Fibroblast of peridontal ligament (primary cell): ENCODE results near the gene GNGT2.

Source experiments
- DNase-seq: peaks from one replicate; pipeline ENCODE4 v3.0.0-alpha.2; 2010; ENCODE audit errors: extremely low read depth

The GNGT2 gene

GRCh38 chr17:49229076-49229804, 18.9 kb upstream of the GNGT2 start:
- DNase-seq, result no peak

GRCh38 chr17:49227436-49228261, 17.3 kb upstream of the GNGT2 start:
- peak; percentile 68 for DNase-seq

DNA sequence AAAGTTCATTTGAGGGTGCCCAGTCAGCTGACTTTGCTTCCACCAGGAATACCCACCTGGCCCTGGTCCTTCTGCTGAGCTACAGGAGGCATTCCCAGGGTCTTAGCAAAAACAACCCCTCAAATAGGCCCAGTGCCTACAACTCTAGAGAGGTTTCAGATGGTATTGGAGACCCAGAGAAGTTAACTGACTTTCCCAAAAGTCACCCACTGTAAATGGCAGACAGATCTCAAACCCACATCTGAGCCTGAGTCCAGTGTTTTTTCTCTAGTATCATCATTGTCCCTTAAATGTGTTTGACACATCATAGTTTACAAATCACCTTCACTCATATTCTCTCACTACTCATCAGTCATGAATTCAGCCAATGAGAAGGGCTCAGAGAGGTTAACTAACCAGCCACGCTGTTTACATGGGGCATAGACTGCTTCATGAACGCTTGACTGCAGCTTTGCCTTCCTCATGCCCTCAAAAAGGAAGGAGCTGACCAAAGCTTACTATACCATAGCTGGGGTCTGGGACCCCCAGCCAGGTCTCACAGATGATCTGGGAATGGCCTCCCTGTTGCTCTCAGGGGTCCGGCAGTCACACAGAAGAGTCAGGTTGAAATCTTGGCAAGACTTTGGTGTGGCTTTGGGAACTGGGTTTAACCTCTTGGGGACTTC, 16.5 kb upstream of the GNGT2 start:
- DNase-seq, result no peak

- DNase-seq, result no peak
Observed at GRCh38 chr17:49225554-49226236, 15.3 kb upstream of the GNGT2 start.

DNA sequence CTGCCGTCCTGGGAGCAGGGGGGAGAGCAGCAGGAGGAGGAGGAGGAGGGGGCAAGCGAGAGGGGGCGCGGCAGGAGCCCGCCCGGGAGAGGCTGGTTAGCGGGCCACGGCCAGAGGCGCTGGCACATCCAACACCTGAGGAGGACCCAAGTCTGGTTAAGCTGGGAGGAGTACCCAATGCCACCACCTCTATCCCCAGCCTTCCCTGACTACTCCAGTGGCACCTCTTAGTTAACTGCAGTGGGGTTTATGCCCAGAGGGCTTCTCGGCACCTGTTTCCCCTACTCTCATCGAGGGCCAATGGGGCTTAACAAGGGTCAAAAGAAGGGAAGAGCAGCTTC, 14.6 kb upstream of the GNGT2 start:
- no peak for DNase-seq

DNA sequence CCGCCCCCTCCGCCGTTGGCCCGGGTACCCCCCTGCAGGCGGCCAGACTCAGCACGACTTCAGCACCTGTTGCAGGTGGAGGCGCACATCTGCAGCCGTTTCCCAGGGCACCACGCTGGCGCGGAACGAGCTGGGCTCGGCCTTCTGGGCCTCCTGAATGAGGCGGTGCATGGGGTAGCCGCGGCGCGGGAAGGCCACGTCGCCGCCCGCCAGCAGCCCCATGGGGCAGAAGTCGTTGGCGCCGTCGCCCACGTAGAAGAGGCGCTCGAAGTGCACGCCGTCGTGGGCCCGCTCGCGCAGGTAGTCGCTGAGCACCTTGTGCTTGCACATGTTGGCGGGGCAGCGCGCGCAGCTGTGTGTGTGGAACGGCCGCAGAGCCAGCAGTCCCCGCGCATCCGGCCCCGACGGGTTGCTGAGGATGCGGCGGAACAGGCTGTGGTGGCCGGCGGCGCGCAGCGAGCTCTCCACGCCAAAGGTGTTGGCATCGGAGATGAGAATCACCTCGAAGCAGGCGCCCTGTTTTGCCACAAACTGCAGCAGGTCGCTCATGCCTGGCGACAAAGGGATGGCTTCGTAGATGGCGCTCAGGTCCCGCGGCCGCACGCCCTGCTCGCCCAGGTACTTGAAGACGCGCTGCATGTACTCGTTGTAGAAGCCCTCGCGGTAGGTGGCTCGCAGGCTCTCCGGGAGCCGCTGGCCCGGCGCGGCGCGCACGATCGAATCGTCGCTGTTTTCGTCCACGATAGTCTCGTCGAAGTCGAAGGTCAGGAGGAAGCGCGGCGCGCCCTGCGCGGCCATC, 14.0 kb upstream of the GNGT2 start:
- DNase-seq, result no peak

DNA sequence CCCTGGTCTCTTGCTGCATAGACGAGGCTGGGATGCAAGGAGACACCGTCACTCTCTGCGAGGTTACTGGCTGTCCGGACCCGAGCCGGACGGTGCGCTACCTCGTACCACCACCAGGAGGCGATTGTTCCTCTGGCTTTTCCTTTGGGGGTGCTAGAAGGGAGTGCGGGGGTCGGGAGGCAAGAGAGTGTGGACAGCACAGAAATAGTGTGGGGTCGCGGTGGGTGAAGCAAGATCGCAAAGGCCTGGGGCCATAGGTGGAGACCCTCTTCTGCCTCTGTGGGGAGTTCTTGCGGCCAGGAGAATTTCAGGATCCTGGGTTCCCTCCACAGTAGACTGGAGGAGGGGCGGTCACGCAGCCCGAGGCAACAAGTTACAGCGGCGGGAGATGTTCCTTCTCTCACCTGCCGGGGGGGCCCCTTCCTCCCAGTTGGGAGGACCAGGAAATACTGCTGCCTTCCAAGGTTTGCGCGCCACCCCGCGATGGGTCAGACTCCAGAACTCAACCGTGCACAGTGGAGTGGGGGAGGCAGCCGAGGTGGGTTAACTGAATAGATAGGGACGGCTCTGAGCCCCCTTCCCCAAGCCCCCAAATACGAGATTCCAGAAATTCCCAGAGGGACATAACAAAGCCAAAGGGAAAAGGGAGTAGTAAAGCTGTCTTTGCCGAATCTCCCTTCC, 13.3 kb upstream of the GNGT2 start:
- no peak for DNase-seq

DNA sequence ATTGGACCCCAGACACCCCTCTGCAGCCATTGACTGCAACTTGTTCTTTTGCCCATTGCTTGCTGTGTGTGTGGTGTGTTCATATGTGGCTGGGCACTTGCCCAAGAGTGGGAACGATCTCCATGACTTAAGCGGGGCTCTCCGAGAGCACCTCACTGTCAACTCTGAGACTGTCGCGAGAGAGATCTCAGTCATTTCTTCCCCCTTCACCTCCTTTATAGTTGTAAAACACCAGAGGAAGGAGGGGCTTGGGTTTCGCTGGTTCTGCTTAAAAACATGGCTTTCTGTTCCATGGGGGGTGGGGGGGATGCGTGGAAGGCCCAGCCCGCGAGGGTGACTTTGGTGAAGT, 12.8 kb upstream of the GNGT2 start:
- no peak for DNase-seq

DNA sequence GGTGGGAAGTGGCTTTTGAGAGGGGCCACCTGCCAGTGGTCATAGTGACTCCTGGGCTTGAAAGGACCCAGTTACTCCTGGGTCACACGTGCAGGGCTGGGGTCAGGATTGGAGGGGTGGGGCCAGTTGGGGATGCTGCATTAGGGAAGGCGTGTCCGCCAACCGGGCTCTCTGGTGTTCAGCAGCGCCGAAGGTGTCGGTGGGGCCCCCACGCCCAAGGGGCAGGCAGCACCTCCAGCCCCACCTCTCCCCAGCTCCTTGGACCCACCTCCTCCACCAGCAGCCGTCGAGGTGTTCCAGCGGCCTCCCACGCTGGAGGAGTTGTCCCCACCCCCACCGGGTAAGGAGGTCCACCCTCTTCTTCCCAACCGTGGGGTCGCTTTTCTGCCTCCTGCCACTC, 9.6 kb upstream of the GNGT2 start:
- DNase-seq, result no peak

GRCh38 chr17:49218941-49219913, 8.9 kb upstream of the GNGT2 start:
- no peak for DNase-seq

DNA sequence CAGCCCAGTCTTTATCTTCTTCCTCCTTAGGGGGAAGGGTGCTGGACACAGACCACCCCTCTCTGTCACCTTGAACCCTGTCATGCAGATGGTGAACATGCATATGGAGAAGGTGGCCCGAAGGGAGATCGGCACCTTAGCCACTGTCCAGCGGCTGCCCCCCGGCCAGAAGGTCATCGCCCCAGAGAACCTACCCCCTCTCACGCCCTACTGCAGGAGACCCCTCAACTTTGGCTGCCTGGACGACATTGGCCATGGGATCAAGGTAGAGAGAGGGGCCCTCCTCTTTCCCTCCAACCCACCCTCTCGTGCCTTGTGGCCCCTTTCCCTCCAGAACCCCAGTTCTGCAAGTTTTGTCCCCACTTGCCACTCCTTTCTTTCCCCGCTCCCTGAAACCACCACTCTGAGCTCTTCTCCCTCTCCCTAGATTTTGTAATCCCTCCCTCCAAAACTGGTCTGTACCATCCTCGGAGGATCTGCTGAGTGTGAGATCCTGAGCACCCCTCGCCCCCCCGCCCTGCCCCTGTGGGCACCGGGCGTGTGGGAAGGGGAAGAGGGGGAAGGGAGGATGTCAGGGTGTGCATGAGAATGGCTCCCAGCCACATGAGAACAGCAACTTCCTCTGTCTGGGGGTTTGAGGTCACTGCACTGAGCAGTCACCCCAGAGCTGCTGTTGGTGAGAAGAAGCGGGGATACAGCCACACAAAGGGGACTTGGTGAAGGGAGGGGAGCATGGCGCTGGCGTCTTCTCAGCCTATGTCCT, 7.5 kb upstream of the GNGT2 start:
- DNase-seq, result no peak

- no peak for DNase-seq
Observed at GRCh38 chr17:49216953-49217650, 6.7 kb upstream of the GNGT2 start.

- DNase-seq, result no peak
Observed at GRCh38 chr17:49216482-49216881, 6.1 kb upstream of the GNGT2 start.

GRCh38 chr17:49214676-49215360, 4.4 kb upstream of the GNGT2 start:
- DNase-seq, result no peak

GRCh38 chr17:49213847-49214246, 3.5 kb upstream of the GNGT2 start:
- no peak for DNase-seq

GRCh38 chr17:49213399-49213798, 3.0 kb upstream of the GNGT2 start:
- no peak for DNase-seq

GRCh38 chr17:49209061-49209571, 1.3 kb downstream of the GNGT2 start:
- no peak for DNase-seq

DNA sequence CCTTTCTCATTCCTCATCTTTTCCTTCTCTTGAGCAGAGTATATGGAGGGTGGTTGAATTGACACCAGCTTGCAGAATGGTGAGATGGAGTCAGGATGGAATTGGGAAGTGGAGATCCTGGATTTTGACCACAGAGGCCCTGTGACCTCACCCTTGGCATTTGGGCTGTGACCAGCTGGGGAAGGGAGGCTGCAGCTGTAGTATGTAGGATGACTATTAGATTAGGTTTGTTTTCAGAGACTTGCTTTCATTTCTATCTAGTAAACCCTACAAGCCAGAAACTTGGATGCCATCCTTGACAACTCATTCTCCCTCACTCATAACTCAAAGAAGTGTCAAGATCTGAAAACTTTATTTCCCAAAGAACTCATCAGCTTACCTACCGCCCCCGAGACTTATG, 5.9 kb downstream of the GNGT2 start:
- DNase-seq, result peak; percentile 59
